H9 (cell line): Measurements from ENCODE around the gene PLA2G2E. TPM values are rescaled to one million over a fixed set of nuclear protein-coding genes. Genes with fewer than 3 reads are reported as not detected.

Source experiments
- DNase-seq: peaks from one replicate; pipeline ENCODE4 v3.0.0-alpha.2; 2017
- H2AFZ ChIP-seq: one replicate; pipeline ENCODE4 v1.6.1; 2013; ENCODE audit warnings: mild to moderate bottlenecking, low read length, control low read depth, moderate library complexity
- H2AK5ac ChIP-seq: 2 replicates; pipeline ENCODE4 v1.6.1; 2013; ENCODE audit warnings: low read length, control low read depth, mixed read lengths; ENCODE audit not compliant: insufficient read length
- H2BK120ac ChIP-seq: one replicate; pipeline ENCODE4 v1.6.1; 2013; ENCODE audit warnings: low read depth, mild to moderate bottlenecking, low read length, control low read depth, inconsistent platforms; ENCODE audit not compliant: poor library complexity, severe bottlenecking
- H2BK12ac ChIP-seq: 2 replicates; pipeline ENCODE4 v1.6.1; 2013; ENCODE audit warnings: low read length, control low read depth, mixed read lengths, low read depth; ENCODE audit not compliant: insufficient read length
- H2BK15ac ChIP-seq: 2 replicates; pipeline ENCODE4 v1.6.1; 2013; ENCODE audit warnings: low read depth, low read length, control low read depth
- H2BK20ac ChIP-seq: one replicate; pipeline ENCODE4 v1.6.1; 2013; ENCODE audit warnings: low read depth, mild to moderate bottlenecking, low read length, control low read depth, inconsistent platforms; ENCODE audit not compliant: poor library complexity, severe bottlenecking
- H2BK5ac ChIP-seq: 2 replicates; pipeline ENCODE4 v1.6.1; 2013; ENCODE audit warnings: low read length, control low read depth, mixed read lengths; ENCODE audit not compliant: insufficient read length
- H3K14ac ChIP-seq: 2 replicates; pipeline ENCODE4 v1.6.1; 2013; ENCODE audit warnings: low read length, control low read depth; ENCODE audit not compliant: insufficient read depth
- H3K18ac ChIP-seq: 2 replicates; pipeline ENCODE4 v1.6.1; 2013; ENCODE audit warnings: low read depth, mild to moderate bottlenecking, mixed read lengths, low read length, control low read depth; ENCODE audit not compliant: insufficient read length
- H3K23ac ChIP-seq: 2 replicates; pipeline ENCODE4 v1.6.1; 2013; ENCODE audit warnings: low read length, control low read depth, mixed read lengths, low read depth; ENCODE audit not compliant: insufficient read length
- H3K23me2 ChIP-seq: 2 replicates; pipeline ENCODE4 v1.6.1; 2013; ENCODE audit warnings: low read depth, mild to moderate bottlenecking, mixed read lengths, low read length, control low read depth; ENCODE audit not compliant: insufficient read length, poor library complexity, severe bottlenecking
- H3K27ac ChIP-seq: 2 replicates; pipeline ENCODE4 v1.5.1; 2013; ENCODE audit warnings: low read length, control low read depth, mixed read lengths, low read depth; ENCODE audit not compliant: insufficient read length
- H3K27me3 ChIP-seq: 2 replicates; pipeline ENCODE4 v1.6.1; 2013; ENCODE audit warnings: low read length, control low read depth, inconsistent platforms; ENCODE audit not compliant: insufficient read depth
- H3K4ac ChIP-seq: 2 replicates; pipeline ENCODE4 v1.6.1; 2013; ENCODE audit warnings: low read depth, mild to moderate bottlenecking, control low read depth, inconsistent platforms, low read length, moderate library complexity
- H3K4me1 ChIP-seq: 2 replicates; pipeline ENCODE4 v1.6.1; 2013; ENCODE audit warnings: low read length, control low read depth, inconsistent platforms; ENCODE audit not compliant: insufficient read depth
- H3K4me2 ChIP-seq: 2 replicates; pipeline ENCODE4 v1.6.1; 2013; ENCODE audit warnings: low read length, control low read depth, mixed read lengths; ENCODE audit not compliant: insufficient read length, insufficient read depth
- H3K56ac ChIP-seq: 2 replicates; pipeline ENCODE4 v1.6.1; 2013; ENCODE audit warnings: low read depth, mild to moderate bottlenecking, mixed read lengths, low read length, control low read depth; ENCODE audit not compliant: insufficient read length
- H3K79me1 ChIP-seq: 2 replicates; pipeline ENCODE4 v1.6.1; 2013; ENCODE audit warnings: low read depth, mild to moderate bottlenecking, moderate library complexity, low read length, control low read depth, inconsistent platforms; ENCODE audit not compliant: insufficient read depth, poor library complexity, severe bottlenecking
- H3K79me2 ChIP-seq: 2 replicates; pipeline ENCODE4 v1.6.1; 2013; ENCODE audit warnings: low read length, control low read depth, inconsistent platforms; ENCODE audit not compliant: insufficient read depth
- H3K9ac ChIP-seq: 2 replicates; pipeline ENCODE4 v1.6.1; 2013; ENCODE audit warnings: low read length, control low read depth, mixed read lengths; ENCODE audit not compliant: insufficient read length; ENCODE audit errors: extremely low read depth
- H3K9me3 ChIP-seq: one replicate; pipeline ENCODE4 v1.6.1; 2013; ENCODE audit warnings: low read depth, low read length, inconsistent platforms; ENCODE audit not compliant: control insufficient read depth
- H3T11ph ChIP-seq: one replicate; pipeline ENCODE4 v1.6.1; 2013; ENCODE audit warnings: mild to moderate bottlenecking, low read length, control low read depth, inconsistent platforms
- H4K20me1 ChIP-seq: one replicate; pipeline ENCODE4 v1.6.1; 2013; ENCODE audit not compliant: control insufficient read depth, insufficient read length, insufficient read depth
- H4K5ac ChIP-seq: 2 replicates; pipeline ENCODE4 v1.6.1; 2013; ENCODE audit warnings: low read depth, mild to moderate bottlenecking, mixed read lengths, low read length, control low read depth; ENCODE audit not compliant: insufficient read length
- H4K8ac ChIP-seq: replicated peaks from 2 replicates; pipeline ENCODE4 v1.6.1; 2013; ENCODE audit warnings: low read length, control low read depth, mixed read lengths, low read depth; ENCODE audit not compliant: insufficient read length
- H4K91ac ChIP-seq: 2 replicates; pipeline ENCODE4 v1.6.1; 2013; ENCODE audit warnings: low read depth, mild to moderate bottlenecking, moderate library complexity, mixed read lengths, low read length, control low read depth; ENCODE audit not compliant: insufficient read length
- H3K27ac Mint-ChIP-seq, 3 experiments: 2 replicates in 2 of 3; 3 replicates in 1 of 3; pipeline ENCODE4 v1.8.0; 2020 to 2021; ENCODE audit warnings: mixed read lengths in 3 of 3, mild to moderate bottlenecking in 1 of 3, moderate library complexity in 1 of 3
- H3K27me3 Mint-ChIP-seq: 2 replicates; pipeline ENCODE4 v1.8.0; 2021; ENCODE audit warnings: low read depth, mild to moderate bottlenecking, moderate library complexity, mixed read lengths
- H3K36me3 Mint-ChIP-seq, 3 experiments: 2 replicates in 2 of 3; 3 replicates in 1 of 3; pipeline ENCODE4 v1.8.0; 2020 to 2021; ENCODE audit warnings: low read depth in 3 of 3, mixed read lengths in 3 of 3; ENCODE audit not compliant: insufficient read depth in 1 of 3
- H3K4me1 Mint-ChIP-seq, 2 experiments: 2 replicates each; pipeline ENCODE4 v1.8.0; 2020; ENCODE audit warnings: mixed read lengths in 2 of 2
- H3K4me3 Mint-ChIP-seq, 2 experiments: 2 replicates in 1 of 2; 3 replicates in 1 of 2; pipeline ENCODE4 v1.8.0; 2020 to 2021; ENCODE audit warnings: mild to moderate bottlenecking in 2 of 2, mixed read lengths in 2 of 2, moderate library complexity in 1 of 2
- H3K9me3 Mint-ChIP-seq, 2 experiments: 2 replicates in 1 of 2; 3 replicates in 1 of 2; pipeline ENCODE4 v1.8.0; 2020; ENCODE audit warnings: mild to moderate bottlenecking in 2 of 2, mixed read lengths in 2 of 2, moderate library complexity in 1 of 2
- WGBS: extraction: QIAGEN DNeasy Blood & Tissue Kit; methylation state at CpG from one replicate; pipeline ENCODE4 v1.1.7; 2013; ENCODE audit warnings: missing lambda C conversion rate, low lambda C conversion rate, mixed read lengths; ENCODE audit not compliant: insufficient read length; ENCODE audit errors: extremely low coverage; 5-methylcytosine and 5-hydroxymethylcytosine counted together
- total RNA-seq: library from RNA; stranded (reverse); gene quantifications from 2 replicates; pipeline ENCODE4 v1.2.1, GENCODE V29; 2021
- TF ChIP-seq, protein P1 (sequence below): fragments of 200-600 bp; sonication (generic); conservative IDR thresholded peaks from 3 replicates; pipeline ENCODE4 v1.8.0; 2021; ENCODE audit warnings: antibody characterized with exemption, mild to moderate bottlenecking

Gene PLA2G2E
- total RNA-seq, 1 experiment from 2014 or later: not detected

DNA sequence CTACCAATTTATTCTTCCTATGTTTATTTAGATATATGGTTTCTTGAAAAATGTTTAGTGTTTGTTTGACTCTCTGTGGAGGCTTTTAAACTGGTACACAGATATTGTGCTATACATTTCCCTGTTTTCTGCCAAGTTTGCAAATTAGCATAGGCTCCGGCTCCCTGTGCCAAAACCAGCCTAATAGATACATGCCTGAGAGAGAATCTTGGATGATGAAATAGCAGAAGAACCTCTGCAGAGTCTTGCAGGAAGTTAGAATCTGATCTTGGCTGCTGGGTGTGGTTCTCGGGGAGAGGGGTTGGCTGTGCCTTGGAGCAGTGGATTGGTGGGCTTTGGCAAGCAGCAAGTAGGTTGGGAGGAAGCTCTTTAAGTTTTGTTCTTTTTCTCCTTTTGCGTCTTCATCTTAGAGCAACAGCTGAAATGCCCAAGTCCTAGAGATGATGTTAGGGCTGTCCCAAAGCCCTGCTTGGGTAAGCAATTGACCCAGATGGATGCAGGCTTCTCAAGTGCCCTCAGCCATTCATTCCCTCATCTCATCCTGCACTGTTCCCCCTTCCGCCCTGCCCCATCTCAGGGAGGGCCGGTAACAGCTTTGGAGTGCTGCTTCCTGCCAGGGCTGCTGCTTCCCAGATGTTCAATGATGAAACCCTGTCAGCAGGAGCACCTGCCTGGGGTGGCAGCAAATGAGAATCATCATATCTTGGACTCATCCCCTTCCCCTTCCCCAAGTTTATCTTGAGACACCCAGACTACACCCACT, 46.7 kb upstream of the PLA2G2E start:
- Histone ChIP-seq H3K79me1 (no peaks in the 10 kb centered on the region), H4K8ac (no peak overlapping the region), H3K18ac (no peak overlapping the region), H3K23me2 (no peaks in the 10 kb centered on the region), H4K20me1 (no peaks in the 10 kb centered on the region), H3K23ac (no peak overlapping the region), H2BK120ac (no peak overlapping the region), H3K56ac (no peak overlapping the region), H3K27me3 (no peaks in the 10 kb centered on the region), H2AFZ (no peak overlapping the region), H2BK15ac (0 out of 2 replicates have a peak overlapping the region, but pooled peaks have one; percentile 37), H3K4me1 (no peaks in the 10 kb centered on the region; the same call in 1 of the 2 replicates), H3K27ac (no peak overlapping the region), H2BK12ac (no peak overlapping the region), H4K5ac (no peak overlapping the region), H3K4me2 (no peak overlapping the region), H2BK20ac (no peak overlapping the region), H3K4ac (no peak overlapping the region), H3K14ac (no peak overlapping the region), H2AK5ac (no peak overlapping the region), H3K9ac (no peak overlapping the region), H3K9me3 (no peaks in the 10 kb centered on the region), H3K79me2 (no peaks in the 10 kb centered on the region), H2BK5ac (no peak overlapping the region), H4K91ac (no peak overlapping the region), H3T11ph (no peak overlapping the region)
- Mint-ChIP-seq H3K4me3 (no peak overlapping the region), H3K36me3 (peaks cover 0 to 4% (median 0%) of the 10 kb centered on the region in 3 experiments; a peak in 1 of 7 replicates), H3K27me3 (no peaks in the 10 kb centered on the region; the same call in 1 of the 2 replicates), H3K27ac (0 out of 7 replicates have a peak overlapping the region, but pooled peaks of 1 of the 3 experiments have one; percentile 3), H3K4me1 (peaks cover 3% of the 10 kb centered on the region in 2 experiments), H3K9me3 (peaks cover 0 to 5% of the 10 kb centered on the region in 2 experiments; a peak in 2 of 5 replicates)
- TF ChIP-seq, protein P1, sequence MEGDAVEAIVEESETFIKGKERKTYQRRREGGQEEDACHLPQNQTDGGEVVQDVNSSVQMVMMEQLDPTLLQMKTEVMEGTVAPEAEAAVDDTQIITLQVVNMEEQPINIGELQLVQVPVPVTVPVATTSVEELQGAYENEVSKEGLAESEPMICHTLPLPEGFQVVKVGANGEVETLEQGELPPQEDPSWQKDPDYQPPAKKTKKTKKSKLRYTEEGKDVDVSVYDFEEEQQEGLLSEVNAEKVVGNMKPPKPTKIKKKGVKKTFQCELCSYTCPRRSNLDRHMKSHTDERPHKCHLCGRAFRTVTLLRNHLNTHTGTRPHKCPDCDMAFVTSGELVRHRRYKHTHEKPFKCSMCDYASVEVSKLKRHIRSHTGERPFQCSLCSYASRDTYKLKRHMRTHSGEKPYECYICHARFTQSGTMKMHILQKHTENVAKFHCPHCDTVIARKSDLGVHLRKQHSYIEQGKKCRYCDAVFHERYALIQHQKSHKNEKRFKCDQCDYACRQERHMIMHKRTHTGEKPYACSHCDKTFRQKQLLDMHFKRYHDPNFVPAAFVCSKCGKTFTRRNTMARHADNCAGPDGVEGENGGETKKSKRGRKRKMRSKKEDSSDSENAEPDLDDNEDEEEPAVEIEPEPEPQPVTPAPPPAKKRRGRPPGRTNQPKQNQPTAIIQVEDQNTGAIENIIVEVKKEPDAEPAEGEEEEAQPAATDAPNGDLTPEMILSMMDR: no peak
- no peak for DNase-seq
- WGBS: no CpG with 5 or more reads among the region's 5 CpGs
